ENCODE data around the gene CWF19L2. TPM values are rescaled to one million over a fixed set of nuclear protein-coding genes. Genes with fewer than 3 reads are reported as not detected.

Gene CWF19L2
- total RNA-seq, 1 donor: 10.9 TPM

DNA sequence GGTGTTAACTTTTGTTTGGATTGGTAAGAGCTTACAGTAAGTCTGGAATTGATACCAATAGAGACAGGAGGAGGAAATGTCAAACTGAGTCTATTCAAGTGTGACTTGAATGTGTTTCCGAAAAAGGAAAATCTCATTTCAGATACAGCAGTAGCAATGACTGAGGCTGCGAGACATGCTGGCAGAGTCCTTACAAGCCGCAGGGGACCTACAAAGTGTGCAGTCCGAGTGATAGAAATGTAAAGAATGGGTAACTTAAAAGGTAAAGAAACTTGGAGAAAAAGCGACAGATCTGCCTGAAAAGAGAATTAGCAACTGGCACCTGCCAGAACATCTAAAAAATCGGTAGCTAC is 444 bp downstream of the CWF19L2 start:
- TF ChIP-seq, protein P1, sequence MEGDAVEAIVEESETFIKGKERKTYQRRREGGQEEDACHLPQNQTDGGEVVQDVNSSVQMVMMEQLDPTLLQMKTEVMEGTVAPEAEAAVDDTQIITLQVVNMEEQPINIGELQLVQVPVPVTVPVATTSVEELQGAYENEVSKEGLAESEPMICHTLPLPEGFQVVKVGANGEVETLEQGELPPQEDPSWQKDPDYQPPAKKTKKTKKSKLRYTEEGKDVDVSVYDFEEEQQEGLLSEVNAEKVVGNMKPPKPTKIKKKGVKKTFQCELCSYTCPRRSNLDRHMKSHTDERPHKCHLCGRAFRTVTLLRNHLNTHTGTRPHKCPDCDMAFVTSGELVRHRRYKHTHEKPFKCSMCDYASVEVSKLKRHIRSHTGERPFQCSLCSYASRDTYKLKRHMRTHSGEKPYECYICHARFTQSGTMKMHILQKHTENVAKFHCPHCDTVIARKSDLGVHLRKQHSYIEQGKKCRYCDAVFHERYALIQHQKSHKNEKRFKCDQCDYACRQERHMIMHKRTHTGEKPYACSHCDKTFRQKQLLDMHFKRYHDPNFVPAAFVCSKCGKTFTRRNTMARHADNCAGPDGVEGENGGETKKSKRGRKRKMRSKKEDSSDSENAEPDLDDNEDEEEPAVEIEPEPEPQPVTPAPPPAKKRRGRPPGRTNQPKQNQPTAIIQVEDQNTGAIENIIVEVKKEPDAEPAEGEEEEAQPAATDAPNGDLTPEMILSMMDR (IDR thresholded peaks at IDR 0.05; ENCODE audit: extremely low read depth, low read depth, low read length): no peak
- H3K27me3 ChIP-seq (ENCODE audit: insufficient read depth, low read length): no peaks in the 10 kb centered on the region
- no peaks in the 10 kb centered on the region for H4K20me1 ChIP-seq (ENCODE audit: insufficient read depth, low read length)
- H3K4me2 ChIP-seq (ENCODE audit: insufficient read depth, low read length): peak overlapping the region; percentile 97
- peak overlapping the region; percentile 49 for H3K27ac ChIP-seq (ENCODE audit: low read depth, low read length)
- H3K9me3 ChIP-seq (ENCODE audit: low read depth, low read length): no peaks in the 10 kb centered on the region
- H3K4me3 ChIP-seq (ENCODE audit: insufficient read depth, low read length): peak overlapping the region; percentile 79
- peaks cover 20% of the 10 kb centered on the region for H3K36me3 ChIP-seq (ENCODE audit: insufficient read depth, low read length)
- no peak for DNase-seq (ENCODE audit: insufficient read length, low spot score, missing footprints)
- peaks cover 18% of the 10 kb centered on the region for H3K79me2 ChIP-seq (ENCODE audit: insufficient read depth, low read length)
- H2AFZ ChIP-seq (ENCODE audit: low read length): peak overlapping the region; percentile 95
- peaks cover 12% of the 10 kb centered on the region for H3K4me1 ChIP-seq (ENCODE audit: insufficient read depth, low read length)

DNA sequence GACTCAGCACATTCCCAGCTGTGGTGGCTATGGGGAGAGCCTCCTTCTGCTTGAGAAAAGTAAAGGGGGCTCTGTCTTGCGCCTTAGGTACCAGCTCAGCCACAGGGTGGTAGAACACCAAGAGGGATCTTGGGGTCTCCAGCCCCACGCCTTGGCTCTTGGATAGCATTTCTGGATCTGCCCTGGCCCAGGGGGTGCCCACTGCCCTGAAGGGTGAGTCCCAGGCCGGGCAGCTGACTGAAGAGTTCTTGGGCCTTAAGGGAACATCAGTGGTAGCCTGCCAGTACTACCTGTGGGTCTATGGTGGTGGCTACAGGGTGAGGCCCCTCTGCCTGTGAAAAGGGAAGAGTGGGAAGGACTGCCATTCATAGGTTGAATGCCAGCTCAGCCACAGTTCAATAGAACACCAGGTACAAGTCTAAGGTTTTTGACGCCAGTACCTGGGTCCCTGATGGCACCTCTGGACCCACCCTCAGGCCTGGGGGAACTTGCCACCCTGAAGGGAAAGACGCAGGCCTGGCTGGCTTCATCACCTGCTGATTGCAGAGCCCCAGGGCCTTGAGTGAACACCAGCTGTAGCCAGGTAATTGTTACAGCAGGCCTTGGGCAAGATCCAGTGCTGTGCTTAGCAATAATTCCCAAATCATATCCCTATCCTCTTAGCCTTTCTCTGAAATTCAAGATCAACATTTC is 3.9 kb downstream of the CWF19L2 start:
- Histone ChIP-seq H3K27me3 (ENCODE audit: insufficient read depth, low read length) (no peaks in the 10 kb centered on the region), H3K27ac (ENCODE audit: low read depth, low read length) (no peak overlapping the region), H3K4me3 (ENCODE audit: insufficient read depth, low read length) (no peak overlapping the region), H4K20me1 (ENCODE audit: insufficient read depth, low read length) (no peaks in the 10 kb centered on the region), H3K4me1 (ENCODE audit: insufficient read depth, low read length) (peaks cover 12% of the 10 kb centered on the region), H3K4me2 (ENCODE audit: insufficient read depth, low read length) (no peak overlapping the region), H3K79me2 (ENCODE audit: insufficient read depth, low read length) (peaks cover 18% of the 10 kb centered on the region), H3K36me3 (ENCODE audit: insufficient read depth, low read length) (peaks cover 20% of the 10 kb centered on the region), H3K9me3 (ENCODE audit: low read depth, low read length) (no peaks in the 10 kb centered on the region), H2AFZ (ENCODE audit: low read length) (no peak overlapping the region)
- TF ChIP-seq, protein P1 (IDR thresholded peaks at IDR 0.05; ENCODE audit: extremely low read depth, low read depth, low read length): no peak
- DNase-seq (ENCODE audit: insufficient read length, low spot score, missing footprints): no peak

DNA sequence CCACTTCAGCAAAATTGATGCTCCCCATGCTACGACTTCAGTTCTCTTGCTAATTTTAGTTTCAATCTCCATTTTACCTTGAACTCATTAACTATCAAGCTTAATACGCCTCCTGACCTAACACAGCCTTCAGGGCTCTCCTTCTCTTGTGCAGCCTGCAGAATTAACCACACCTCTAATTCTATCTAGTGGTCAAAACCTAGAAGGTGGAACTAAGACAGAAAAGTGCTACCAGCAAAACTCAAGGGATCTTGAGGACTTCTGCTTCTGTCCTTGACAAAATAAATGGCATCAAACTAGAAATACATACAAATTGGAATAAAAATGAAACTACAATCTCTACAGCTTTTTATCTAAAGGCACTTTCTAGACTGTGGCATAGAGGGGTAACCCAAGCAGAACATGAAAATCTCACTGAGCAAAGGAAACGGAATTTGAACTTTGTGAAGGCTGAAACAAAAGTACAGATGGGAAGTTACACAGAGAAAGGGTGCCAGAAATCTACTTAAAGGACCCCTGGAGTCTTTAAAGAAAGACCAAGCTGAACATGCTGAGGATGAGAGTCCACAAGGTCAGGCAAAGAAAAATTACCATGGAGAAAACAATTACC is 10.7 kb downstream of the CWF19L2 start:
- Histone ChIP-seq H2AFZ (ENCODE audit: low read length) (no peak overlapping the region), H3K27me3 (ENCODE audit: insufficient read depth, low read length) (no peaks in the 10 kb centered on the region), H3K4me3 (ENCODE audit: insufficient read depth, low read length) (no peak overlapping the region), H3K36me3 (ENCODE audit: insufficient read depth, low read length) (no peaks in the 10 kb centered on the region), H3K4me1 (ENCODE audit: insufficient read depth, low read length) (no peaks in the 10 kb centered on the region), H3K27ac (ENCODE audit: low read depth, low read length) (no peak overlapping the region), H4K20me1 (ENCODE audit: insufficient read depth, low read length) (no peaks in the 10 kb centered on the region), H3K79me2 (ENCODE audit: insufficient read depth, low read length) (peaks cover 6% of the 10 kb centered on the region), H3K9me3 (ENCODE audit: low read depth, low read length) (no peaks in the 10 kb centered on the region), H3K4me2 (ENCODE audit: insufficient read depth, low read length) (no peak overlapping the region)
- no peak for DNase-seq (ENCODE audit: insufficient read length, low spot score, missing footprints)
- TF ChIP-seq, protein P1 (IDR thresholded peaks at IDR 0.05; ENCODE audit: extremely low read depth, low read depth, low read length): no peak

DNA sequence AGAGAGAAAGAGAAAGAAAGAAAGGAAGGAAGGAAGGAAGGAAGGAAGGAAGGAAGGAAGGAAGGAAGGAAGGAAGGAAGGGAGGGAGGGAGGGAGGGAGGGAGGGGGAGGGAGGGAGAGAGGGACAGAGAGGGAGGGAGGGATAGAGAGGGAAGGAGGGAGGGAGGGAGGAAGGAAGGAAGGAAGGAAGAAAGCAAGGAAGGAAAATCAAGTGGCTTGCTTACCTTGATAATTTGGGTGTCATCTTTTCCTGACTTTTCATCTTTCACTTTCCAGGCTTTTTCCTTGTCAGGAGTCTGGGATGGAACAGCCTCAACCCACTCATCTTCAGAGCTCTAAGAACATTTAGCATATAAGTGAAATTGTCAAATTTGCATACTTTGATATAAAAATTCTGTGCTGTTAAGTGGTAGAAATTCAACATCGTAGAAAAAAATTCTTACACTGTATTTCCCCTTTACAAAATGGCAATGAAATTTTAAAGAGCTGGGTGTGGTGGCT is 14.9 kb downstream of the CWF19L2 start:
- Histone ChIP-seq H3K36me3 (ENCODE audit: insufficient read depth, low read length) (peaks cover 6% of the 10 kb centered on the region), H3K4me3 (ENCODE audit: insufficient read depth, low read length) (no peak overlapping the region), H3K4me2 (ENCODE audit: insufficient read depth, low read length) (no peak overlapping the region), H3K27ac (ENCODE audit: low read depth, low read length) (no peak overlapping the region), H3K79me2 (ENCODE audit: insufficient read depth, low read length) (peaks cover 2% of the 10 kb centered on the region), H2AFZ (ENCODE audit: low read length) (no peak overlapping the region), H4K20me1 (ENCODE audit: insufficient read depth, low read length) (no peaks in the 10 kb centered on the region), H3K27me3 (ENCODE audit: insufficient read depth, low read length) (no peaks in the 10 kb centered on the region), H3K9me3 (ENCODE audit: low read depth, low read length) (no peaks in the 10 kb centered on the region), H3K4me1 (ENCODE audit: insufficient read depth, low read length) (no peaks in the 10 kb centered on the region)
- TF ChIP-seq, protein P1 (IDR thresholded peaks at IDR 0.05; ENCODE audit: extremely low read depth, low read depth, low read length): no peak
- no peak for DNase-seq (ENCODE audit: insufficient read length, low spot score, missing footprints)
